ENCODE data around the gene TMED8.
"Not testable (repeated sequence)": the region's sequence is repeated elsewhere in the genome, so short reads cannot be mapped to it uniquely, and the experiment has no call there.

DNA sequence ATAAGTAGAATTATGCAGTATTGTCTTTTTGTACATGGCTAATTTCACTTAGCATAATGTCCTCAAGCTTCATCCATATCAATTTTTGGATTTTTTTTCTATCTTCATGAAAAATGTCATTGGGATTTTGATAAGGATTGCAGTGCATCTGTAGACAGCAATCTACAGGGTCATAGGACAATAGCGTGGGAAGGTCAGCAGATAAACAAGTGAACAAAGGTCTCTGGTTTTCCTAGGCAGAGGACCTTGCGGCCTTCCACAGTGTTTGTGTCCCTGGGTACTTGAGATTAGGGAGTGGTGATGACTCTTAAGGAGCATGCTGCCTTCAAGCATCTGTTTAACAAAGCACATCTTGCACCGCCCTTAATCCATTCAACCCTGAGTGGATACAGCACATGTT lies 39.2 kb upstream of the TMED8 start:
- TF ChIP-seq, protein P1, sequence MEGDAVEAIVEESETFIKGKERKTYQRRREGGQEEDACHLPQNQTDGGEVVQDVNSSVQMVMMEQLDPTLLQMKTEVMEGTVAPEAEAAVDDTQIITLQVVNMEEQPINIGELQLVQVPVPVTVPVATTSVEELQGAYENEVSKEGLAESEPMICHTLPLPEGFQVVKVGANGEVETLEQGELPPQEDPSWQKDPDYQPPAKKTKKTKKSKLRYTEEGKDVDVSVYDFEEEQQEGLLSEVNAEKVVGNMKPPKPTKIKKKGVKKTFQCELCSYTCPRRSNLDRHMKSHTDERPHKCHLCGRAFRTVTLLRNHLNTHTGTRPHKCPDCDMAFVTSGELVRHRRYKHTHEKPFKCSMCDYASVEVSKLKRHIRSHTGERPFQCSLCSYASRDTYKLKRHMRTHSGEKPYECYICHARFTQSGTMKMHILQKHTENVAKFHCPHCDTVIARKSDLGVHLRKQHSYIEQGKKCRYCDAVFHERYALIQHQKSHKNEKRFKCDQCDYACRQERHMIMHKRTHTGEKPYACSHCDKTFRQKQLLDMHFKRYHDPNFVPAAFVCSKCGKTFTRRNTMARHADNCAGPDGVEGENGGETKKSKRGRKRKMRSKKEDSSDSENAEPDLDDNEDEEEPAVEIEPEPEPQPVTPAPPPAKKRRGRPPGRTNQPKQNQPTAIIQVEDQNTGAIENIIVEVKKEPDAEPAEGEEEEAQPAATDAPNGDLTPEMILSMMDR (IDR thresholded peaks at IDR 0.05) = not testable (repeated sequence)
- TF ChIP-seq ZFX (IDR thresholded peaks at IDR 0.05; ENCODE audit: borderline replicate concordance) = not testable (repeated sequence)
